ENCODE data around the gene PRICKLE1. TPM values are rescaled to one million over a fixed set of nuclear protein-coding genes. Genes with fewer than 3 reads are reported as not detected.

Gene PRICKLE1
- total RNA-seq, 1 donor from 2014 or later, result 18.8 TPM

- no peaks in the 10 kb centered on the region for H3K36me3 ChIP-seq
- intact Hi-C loops (cut with DNase I), result no loop called here
- DNase-seq, result no peak
- no peak overlapping the region for H3K27ac ChIP-seq
- no peak for ATAC-seq
- H3K4me3 ChIP-seq, result no peak overlapping the region
- no peaks in the 10 kb centered on the region for H3K9me3 ChIP-seq
- TF ChIP-seq, protein P1, sequence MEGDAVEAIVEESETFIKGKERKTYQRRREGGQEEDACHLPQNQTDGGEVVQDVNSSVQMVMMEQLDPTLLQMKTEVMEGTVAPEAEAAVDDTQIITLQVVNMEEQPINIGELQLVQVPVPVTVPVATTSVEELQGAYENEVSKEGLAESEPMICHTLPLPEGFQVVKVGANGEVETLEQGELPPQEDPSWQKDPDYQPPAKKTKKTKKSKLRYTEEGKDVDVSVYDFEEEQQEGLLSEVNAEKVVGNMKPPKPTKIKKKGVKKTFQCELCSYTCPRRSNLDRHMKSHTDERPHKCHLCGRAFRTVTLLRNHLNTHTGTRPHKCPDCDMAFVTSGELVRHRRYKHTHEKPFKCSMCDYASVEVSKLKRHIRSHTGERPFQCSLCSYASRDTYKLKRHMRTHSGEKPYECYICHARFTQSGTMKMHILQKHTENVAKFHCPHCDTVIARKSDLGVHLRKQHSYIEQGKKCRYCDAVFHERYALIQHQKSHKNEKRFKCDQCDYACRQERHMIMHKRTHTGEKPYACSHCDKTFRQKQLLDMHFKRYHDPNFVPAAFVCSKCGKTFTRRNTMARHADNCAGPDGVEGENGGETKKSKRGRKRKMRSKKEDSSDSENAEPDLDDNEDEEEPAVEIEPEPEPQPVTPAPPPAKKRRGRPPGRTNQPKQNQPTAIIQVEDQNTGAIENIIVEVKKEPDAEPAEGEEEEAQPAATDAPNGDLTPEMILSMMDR (IDR thresholded peaks at IDR 0.05), result no peak
- no peaks in the 10 kb centered on the region for H3K4me1 ChIP-seq
- H3K27me3 ChIP-seq (ENCODE audit: low read depth), result no peaks in the 10 kb centered on the region
Observed at GRCh38 chr12:42524716-42525115, 64.8 kb downstream of the PRICKLE1 start.

GRCh38 chr12:42516573-42516972 lies 73.0 kb downstream of the PRICKLE1 start:
- no peaks in the 10 kb centered on the region for H3K36me3 ChIP-seq
- DNase-seq (no peak), ATAC-seq (no peak)
- no peaks in the 10 kb centered on the region for H3K27me3 ChIP-seq (ENCODE audit: low read depth)
- H3K4me1 ChIP-seq, result no peaks in the 10 kb centered on the region
- no peak overlapping the region for H3K4me3 ChIP-seq
- no peak overlapping the region for H3K27ac ChIP-seq
- TF ChIP-seq, protein P1 (IDR thresholded peaks at IDR 0.05), result no peak
- intact Hi-C loops (cut with DNase I), result no loop called here
- H3K9me3 ChIP-seq, result peaks cover 6% of the 10 kb centered on the region

DNA sequence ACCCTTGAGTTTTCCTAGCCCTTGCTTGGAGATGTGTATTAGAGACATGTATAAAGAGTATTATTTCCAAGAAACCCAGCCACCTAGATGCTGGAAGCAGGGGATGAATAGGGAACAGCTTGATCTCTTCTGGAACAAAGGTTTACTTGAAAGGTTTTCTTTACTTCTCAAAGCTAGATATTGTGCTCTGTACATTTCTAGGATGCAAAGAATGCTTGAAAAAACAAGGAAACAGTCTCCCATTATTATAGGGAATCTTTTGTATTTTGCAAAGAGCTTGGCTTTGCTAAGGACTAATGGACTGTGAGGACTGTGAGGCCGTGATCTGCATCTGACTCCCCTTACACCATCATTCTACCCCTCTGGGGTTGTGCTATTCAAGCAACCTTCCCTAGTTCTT lies 77.9 kb downstream of the PRICKLE1 start:
- intact Hi-C loops (cut with DNase I), result no loop called here
- ATAC-seq (no peak), DNase-seq (no peak)
- H3K36me3 ChIP-seq, result no peaks in the 10 kb centered on the region
- no peak overlapping the region for H3K27ac ChIP-seq
- H3K4me3 ChIP-seq, result no peak overlapping the region
- H3K9me3 ChIP-seq, result peaks cover 3% of the 10 kb centered on the region
- TF ChIP-seq, protein P1 (IDR thresholded peaks at IDR 0.05), result no peak
- no peaks in the 10 kb centered on the region for H3K4me1 ChIP-seq
- no peaks in the 10 kb centered on the region for H3K27me3 ChIP-seq (ENCODE audit: low read depth)

DNA sequence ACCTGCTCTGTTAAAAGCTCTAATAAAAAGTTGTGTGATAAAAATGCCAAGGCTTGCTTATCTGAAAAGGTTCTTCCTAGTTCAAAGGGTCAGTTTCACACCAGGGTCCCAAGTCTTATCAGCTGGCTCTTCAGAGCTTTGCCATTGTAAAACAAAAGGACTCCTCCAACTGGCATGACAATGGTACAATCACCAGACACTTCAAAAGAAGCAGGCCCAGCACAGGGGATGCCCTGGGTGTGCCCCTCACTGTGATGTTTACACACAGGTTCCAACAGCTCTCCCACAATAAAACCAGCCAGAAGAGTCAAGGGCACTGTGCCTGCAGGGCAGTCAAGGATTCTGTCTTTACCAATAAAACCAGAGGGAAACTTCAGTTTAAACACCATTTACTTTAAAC lies 78.7 kb downstream of the PRICKLE1 start:
- Histone ChIP-seq H3K36me3 (no peaks in the 10 kb centered on the region), H3K9me3 (no peaks in the 10 kb centered on the region), H3K4me1 (no peaks in the 10 kb centered on the region), H3K27ac (no peak overlapping the region), H3K4me3 (no peak overlapping the region), H3K27me3 (ENCODE audit: low read depth) (no peaks in the 10 kb centered on the region)
- TF ChIP-seq, protein P1 (IDR thresholded peaks at IDR 0.05), result no peak
- DNase-seq (no peak), ATAC-seq (no peak)
- intact Hi-C loops (cut with DNase I), result no loop called here

DNA sequence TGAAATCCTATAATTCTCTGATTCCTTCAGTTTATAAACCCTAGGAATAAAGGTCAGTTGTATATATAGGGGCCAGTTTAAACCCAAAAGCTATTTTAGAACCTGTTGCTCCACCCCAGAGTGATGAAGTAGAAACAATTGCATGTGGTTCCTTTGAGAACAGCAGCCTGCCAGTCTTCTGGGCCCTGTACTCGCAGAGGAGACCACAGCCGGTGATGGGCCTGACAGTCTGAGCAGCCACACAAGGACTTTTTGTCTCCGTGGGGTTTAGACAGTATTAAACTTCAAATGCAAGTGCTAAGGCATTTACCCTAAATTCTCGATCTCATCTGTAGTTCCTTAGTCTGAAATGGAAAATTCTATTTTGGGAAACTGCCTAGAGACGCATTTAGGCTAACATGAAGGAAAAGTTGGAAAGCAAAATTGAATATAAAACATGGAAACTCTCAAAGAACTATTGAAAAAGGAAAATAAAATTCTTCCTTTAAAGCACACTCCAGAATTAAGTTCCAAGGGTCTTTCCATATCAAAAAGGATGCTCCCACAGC lies 80.6 kb downstream of the PRICKLE1 start:
- TF ChIP-seq, protein P1 (IDR thresholded peaks at IDR 0.05), result no peak
- no peak for DNase-seq

More for the DNA sequence above, 80.6 kb downstream of the PRICKLE1 start:
- Histone ChIP-seq H3K27ac (no peak overlapping the region), H3K9me3 (no peaks in the 10 kb centered on the region), H3K36me3 (no peaks in the 10 kb centered on the region), H3K4me3 (no peak overlapping the region), H3K27me3 (ENCODE audit: low read depth) (no peaks in the 10 kb centered on the region), H3K4me1 (peaks cover 4% of the 10 kb centered on the region)
- intact Hi-C loops (cut with DNase I), result no loop called here
- no peak for ATAC-seq

Data from lower lobe of right lung (tissue), 2 donors.